GM10266 (cell line): ENCODE results near the gene COL4A2.

Experiments
- DNase-seq: peaks from one replicate; pipeline ENCODE4 v3.0.0; 2012; ENCODE audit errors: extremely low spot score
- CTCF ChIP-seq: IDR thresholded peaks from 2 replicates; pipeline ENCODE4 v1.5.1; 2012; ENCODE audit warnings: mild to moderate bottlenecking, low read depth; ENCODE audit not compliant: control insufficient read depth, insufficient read depth; ENCODE audit errors: missing control alignments

The COL4A2 gene

DNA sequence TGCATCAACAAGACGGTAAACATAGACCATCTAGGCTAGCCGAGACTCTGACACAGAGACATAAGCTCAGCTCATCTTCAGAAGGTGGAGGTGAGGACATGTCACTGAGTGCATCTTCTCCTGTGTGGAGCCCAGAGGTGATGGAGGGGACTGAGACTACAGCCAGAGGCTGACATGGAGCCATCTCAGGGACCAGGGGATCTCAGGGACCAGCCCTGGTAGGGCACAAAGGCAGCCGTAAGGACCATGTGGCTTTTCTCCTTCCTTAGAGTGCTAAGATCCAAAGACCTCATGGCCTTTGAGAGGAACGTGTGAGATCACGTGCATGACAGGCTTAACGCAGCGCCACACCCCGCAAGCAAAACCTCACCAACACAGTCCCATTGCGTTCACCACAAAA is 127.5 kb downstream of the COL4A2 start:
- no peak for DNase-seq
- TF ChIP-seq CTCF, result no peak

DNA sequence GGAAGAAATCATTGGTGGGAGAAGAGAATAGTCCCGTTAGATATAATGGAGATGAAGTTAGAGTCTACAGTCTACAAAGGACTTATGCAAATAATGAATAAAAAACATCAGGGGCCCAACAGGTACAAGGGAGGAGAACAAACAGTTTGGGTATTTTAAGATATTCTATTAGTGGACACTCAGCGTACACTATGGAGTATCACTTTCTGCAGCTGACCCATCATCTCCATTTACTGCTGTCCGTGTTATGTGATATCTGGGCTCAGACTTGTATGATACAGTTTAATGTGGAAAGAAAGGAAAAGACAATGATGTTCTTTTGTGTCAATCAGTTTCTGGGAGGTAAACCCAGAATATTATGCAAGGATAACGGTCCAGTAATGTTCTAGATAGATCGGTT is 128.2 kb downstream of the COL4A2 start:
- TF ChIP-seq CTCF, result no peak
- no peak for DNase-seq

GRCh38 chr13:110436276-110436675 is 129.2 kb downstream of the COL4A2 start:
- no peak for DNase-seq
- no peak for TF ChIP-seq CTCF

DNA sequence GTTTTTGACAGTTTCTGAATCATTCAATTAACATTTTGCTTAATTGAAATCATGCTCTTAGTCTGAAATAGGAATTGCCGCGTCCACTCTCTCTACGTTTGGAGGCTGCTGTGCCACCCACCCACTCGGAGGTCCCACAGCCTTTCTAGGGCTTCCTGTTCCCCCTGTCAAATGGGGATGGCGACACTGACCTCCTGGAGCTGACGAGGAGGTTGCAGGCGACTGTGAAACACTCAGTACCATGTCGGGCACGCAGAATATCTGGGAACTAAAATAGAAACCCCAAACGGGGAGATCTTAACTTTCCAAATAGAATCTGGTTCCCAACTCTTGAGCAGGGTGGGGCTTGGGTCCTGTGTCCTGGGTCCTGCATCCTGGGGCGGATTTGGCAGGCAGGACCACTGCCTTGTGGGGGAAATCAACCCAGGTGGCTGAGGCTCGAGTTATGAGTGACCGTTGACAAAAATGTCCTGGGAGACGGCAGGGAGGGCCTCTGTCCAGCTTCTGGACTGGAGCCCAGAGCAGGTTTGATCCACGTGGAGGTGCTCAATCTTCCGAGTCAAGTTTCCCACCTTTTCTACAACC is 129.8 kb downstream of the COL4A2 start:
- TF ChIP-seq CTCF, result no peak
- DNase-seq, result no peak

- no peak for DNase-seq
Observed at GRCh38 chr13:110438211-110438610, 131.1 kb downstream of the COL4A2 start.

DNA sequence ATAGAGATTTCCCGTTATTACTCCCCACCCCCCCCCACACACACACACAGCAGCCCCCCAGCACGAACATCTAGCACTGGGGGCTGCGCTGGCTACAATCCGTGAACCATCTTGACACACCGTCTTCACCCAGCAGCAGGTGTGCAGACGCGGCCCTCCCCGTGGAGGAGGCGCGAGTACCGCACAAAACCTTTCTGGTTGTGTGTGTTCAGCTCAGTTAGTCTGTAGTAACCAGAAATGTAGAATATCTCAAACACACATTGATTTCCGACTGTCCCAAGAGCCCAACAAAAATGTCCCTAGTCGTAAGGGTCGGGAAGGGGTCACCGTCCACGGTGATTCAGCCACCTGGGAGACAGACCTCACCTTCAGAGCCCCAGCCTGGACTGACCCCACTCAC is 131.7 kb downstream of the COL4A2 start:
- TF ChIP-seq CTCF, result no peak

More at GRCh38 chr13:110438211-110438610, 131.1 kb downstream of the COL4A2 start:
- TF ChIP-seq CTCF, result no peak

DNA sequence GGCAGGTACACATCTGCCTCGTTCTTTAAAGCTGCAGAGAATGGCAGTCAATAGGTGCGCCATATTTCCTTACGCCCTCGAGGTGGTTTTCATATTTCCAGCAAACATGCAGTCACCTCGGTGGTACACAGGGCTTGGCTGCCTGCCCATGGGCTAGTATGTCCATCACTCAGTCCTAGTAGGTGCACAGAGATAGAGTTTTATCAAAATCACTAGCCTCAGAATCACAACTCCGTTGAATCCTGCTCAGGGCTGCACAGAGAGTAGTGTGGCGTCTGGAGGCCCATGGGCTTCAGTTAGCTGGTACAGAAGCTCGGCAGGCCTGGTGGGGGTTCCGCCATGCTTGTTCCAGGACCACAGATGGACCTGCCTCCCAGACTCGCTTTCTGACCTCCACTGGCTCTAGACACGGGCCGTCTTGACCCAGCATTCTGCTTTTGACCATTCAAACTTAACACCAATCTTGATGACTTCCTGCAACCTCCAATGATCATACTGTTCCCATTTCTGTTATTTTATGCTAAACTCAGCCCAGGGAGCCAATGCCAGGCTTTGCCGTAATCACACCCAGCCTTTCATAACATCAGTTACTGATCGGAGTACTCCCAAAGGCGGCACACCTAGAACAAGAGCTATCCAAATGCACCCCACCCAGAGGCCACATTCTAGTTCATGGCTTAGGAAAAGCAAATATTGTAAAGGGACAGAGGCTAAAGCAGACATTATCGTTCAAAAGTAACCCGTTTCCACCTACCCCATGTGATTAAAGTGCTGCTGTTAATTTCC is 134.1 kb downstream of the COL4A2 start:
- TF ChIP-seq CTCF, result no peak

More for the DNA sequence above, 131.7 kb downstream of the COL4A2 start:
- no peak for DNase-seq

More for the DNA sequence above, 134.1 kb downstream of the COL4A2 start:
- DNase-seq, result no peak
